ENCODE measurements around the gene DARS2. TPM values are rescaled to one million over a fixed set of nuclear protein-coding genes. Genes with fewer than 3 reads are reported as not detected.

DARS2 gene, protein sequence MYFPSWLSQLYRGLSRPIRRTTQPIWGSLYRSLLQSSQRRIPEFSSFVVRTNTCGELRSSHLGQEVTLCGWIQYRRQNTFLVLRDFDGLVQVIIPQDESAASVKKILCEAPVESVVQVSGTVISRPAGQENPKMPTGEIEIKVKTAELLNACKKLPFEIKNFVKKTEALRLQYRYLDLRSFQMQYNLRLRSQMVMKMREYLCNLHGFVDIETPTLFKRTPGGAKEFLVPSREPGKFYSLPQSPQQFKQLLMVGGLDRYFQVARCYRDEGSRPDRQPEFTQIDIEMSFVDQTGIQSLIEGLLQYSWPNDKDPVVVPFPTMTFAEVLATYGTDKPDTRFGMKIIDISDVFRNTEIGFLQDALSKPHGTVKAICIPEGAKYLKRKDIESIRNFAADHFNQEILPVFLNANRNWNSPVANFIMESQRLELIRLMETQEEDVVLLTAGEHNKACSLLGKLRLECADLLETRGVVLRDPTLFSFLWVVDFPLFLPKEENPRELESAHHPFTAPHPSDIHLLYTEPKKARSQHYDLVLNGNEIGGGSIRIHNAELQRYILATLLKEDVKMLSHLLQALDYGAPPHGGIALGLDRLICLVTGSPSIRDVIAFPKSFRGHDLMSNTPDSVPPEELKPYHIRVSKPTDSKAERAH
- total RNA-seq (2022; extraction: Qiagen RNA extraction; ENCODE audit: low read depth): 37.2 to 44.7 TPM (median 41.8 TPM) in 5 replicates

DNA sequence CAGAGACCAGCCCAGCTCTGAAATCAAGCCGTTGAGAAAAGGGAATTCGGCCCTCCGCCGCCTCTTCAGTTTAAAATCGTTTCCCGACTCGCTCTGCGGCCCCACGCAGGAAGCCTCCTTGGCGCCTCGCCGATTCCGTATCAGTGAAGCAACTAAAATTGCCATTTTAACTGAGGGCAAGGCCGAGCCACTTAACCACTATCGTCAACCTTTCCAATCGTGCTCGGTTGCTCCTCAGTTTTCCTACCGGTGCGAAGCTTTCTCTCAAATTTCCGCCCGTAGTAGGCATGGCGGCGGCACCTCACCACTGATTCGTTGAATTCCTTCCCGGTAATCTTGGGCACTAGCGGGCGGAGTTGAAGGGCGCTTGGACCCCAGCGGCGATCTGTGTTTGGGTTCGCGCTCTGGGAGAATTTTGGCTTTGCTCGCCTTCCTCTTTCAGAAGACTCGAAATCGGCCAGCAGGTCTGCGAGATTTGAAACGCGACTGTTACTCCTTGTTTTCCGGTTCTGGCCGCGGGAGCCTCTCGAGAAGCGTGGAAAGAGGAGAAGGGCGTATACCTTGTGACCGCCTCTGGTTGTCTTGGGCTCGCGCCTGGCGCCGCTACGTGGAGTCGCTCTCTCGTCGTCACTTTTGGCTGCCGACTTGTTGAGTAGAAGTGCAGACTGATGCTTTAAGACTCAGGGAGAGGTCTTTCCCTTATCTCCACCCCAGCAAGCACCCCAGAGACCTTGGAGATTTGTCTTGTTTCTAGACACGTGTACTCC is at the start of gene DARS2, which contains the start of gene CENPL:
TSS of gene DARS2 (plus strand) at position 359 of the 767 bp plus-strand sequence. CDS start 557 bp downstream, outside the sequence.
TSS of gene CENPL (minus strand) at position 569 of the 767 bp plus-strand sequence. CDS start 13,584 bp downstream, outside the sequence.

GRCh38 chr1:173867753-173868265 is 43.3 kb downstream of the DARS2 start, which contains the start of gene GAS5:
Gene GAS5, minus strand, starts transcription at chr1:173867989.

DNA sequence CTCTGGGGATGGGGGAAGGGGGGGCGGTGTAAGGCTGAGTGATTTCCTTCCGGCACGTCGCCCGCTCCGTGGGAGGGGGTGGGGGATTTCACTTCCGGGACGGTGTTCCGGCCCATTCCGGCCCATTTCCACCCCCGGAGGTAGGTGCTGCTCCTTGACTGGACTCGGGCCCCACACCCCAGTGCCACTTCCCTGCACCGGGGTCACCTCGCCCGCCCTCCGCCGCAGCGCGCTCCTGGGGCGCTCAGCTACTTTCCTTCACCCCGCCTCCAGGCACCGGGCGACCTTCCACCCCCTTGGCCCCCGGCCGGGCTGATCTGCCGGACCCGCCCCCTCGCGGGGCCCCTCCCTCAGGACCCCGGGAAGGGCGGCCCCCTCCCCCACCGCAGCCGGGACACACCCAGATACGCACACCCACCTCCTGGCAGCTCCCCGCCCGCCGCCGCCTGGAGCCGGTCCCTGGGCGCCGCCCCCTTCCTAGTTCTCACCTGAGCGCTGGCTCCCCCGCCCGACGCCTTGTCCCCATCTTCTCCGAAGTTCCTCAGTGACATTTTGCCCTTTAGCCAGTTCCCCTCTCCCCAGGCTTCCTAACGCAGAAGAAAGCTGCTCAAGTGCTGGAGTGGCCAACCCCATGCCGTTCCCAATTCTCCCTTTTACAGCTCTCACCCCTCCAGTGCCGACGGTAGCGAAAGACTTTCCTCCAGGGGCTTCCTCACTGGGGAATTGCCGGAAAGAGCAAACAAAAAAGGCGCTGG is 44.0 kb downstream of the DARS2 start, which contains the start of gene ZBTB37:
TSS of gene ZBTB37 (plus strand) at position 115 of the 755 bp plus-strand sequence. CDS start 1,846 bp downstream, outside the sequence.

Other genes with a start within 250 kb of the DARS2 start
- gene SLC9C2, start 221.6 kb upstream of the DARS2 start, total RNA-seq (2022; extraction: Qiagen RNA extraction; ENCODE audit: low read depth): not detected in 5 replicates
- gene TEX50, start 189.3 kb upstream of the DARS2 start, total RNA-seq (2022; extraction: Qiagen RNA extraction; ENCODE audit: low read depth): not detected in 5 replicates
- 0.14 to 0.34 TPM (median 0.25 TPM) in 3 of 5 replicates, not detected in the others for gene ANKRD45, start 154.8 kb upstream of the DARS2 start, total RNA-seq (2022; extraction: Qiagen RNA extraction; ENCODE audit: low read depth)
- gene KLHL20, start 109.7 kb upstream of the DARS2 start, total RNA-seq (2022; extraction: Qiagen RNA extraction; ENCODE audit: low read depth): 10.5 to 17.3 TPM (median 13.7 TPM) in 5 replicates
- gene CENPL, start 210 bp downstream of the DARS2 start, total RNA-seq (2022; extraction: Qiagen RNA extraction; ENCODE audit: low read depth): 12.0 to 14.4 TPM (median 13.3 TPM) in 5 replicates
- gene GAS5, start 43.3 kb downstream of the DARS2 start, total RNA-seq (2022; extraction: Qiagen RNA extraction; ENCODE audit: low read depth): 287 to 387 TPM (median 302 TPM) in 5 replicates
- gene ZBTB37, start 43.7 kb downstream of the DARS2 start, total RNA-seq (2022; extraction: Qiagen RNA extraction; ENCODE audit: low read depth): 1.1 to 1.8 TPM (median 1.4 TPM) in 5 replicates
- gene SERPINC1, start 92.7 kb downstream of the DARS2 start, total RNA-seq (2022; extraction: Qiagen RNA extraction; ENCODE audit: low read depth): 0.11 to 0.16 TPM (median 0.13 TPM) in 3 of 5 replicates, not detected in the others
- gene RC3H1, start 197.7 kb downstream of the DARS2 start, total RNA-seq (2022; extraction: Qiagen RNA extraction; ENCODE audit: low read depth): 4.4 to 6.6 TPM (median 5.5 TPM) in 5 replicates